Islet precursor cell (in vitro differentiated cells): ENCODE results near the gene ZMAT2.
"Not testable (repeated sequence)": the region's sequence is repeated elsewhere in the genome, so short reads cannot be mapped to it uniquely, and the experiment has no call there.

Source experiments
- DNase-seq: peaks from one replicate; pipeline ENCODE4 v3.0.0-alpha.2; 2018

The ZMAT2 gene

DNA sequence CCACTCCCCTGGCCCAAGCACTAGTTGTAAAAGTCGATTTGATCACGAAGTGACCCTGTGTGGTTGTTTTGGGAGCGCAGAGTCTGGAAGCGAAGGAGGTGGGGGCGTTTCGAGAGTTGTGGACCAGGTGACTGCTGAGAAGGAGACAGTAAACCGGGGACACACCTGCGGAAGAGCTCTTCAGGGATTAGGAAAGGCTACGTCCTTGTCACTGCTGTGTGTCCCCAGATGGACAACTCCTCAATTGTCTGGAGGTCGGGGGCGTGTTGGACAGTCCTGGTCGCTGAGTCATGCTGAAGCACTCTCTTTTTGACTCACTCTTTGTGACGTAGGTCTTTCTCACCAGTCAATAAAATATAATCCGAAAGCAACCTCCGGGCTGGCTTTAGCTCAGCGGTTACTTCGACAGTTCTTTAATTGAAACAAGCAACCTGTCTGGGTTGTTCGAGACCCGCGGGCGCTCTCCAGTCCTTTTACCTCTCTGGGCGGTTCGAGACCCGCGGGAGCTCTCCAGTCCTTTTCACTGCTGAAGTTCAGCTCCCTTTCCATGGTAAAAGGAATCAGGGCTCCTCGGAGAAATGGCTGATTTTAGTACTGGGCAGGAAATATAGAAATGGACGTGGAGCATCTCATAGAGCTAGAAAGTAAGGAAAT lies 10.8 kb downstream of the ZMAT2 start:
- DNase-seq: peak; percentile 99

DNA sequence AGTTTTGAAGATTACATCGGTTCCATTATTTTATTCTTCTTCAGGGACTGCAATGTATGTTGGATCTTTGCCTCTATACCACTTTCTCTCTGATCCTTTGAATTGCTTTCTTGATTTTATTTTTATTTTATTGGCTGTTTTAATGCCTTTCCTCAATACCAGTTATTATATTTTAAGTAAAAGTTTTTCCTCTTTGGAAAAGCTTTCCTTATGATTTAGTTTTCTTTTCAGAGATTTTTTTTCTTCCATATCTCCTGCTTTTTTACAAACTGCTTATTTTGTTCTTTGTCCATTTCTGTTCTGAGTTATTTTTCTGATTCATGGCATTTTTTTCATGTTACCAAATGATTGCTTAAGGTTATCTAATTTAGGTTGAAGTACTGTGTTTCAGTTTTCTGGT lies 11.5 kb downstream of the ZMAT2 start:
- DNase-seq: no peak

DNA sequence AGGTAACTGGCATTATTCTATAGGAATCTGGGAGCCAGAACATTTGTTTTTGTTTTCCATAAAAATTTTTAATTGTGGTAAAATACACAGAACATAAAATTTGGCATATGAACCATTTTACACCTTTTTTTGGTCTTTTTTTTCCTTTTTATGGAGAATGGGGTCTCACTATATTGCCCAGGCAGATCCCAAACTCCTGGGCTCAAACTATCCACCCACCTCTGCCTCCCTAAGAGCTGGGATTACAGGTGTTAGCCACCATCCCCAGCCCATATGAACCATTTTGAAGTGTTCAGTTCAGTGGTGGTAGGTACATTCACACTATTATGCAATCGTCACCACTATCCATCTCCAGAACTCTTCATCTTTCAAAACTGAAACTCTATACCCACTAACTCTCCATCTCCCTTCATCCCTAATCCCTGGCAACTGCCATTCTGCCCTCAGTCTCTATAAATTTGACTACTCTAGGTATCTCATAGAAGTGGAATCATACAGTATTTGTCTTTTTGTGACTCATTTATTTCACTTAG lies 13.4 kb downstream of the ZMAT2 start:
- DNase-seq: no peak

- not testable (repeated sequence) for DNase-seq
Observed at GRCh38 chr5:140716238-140716637, 16.0 kb downstream of the ZMAT2 start.

DNA sequence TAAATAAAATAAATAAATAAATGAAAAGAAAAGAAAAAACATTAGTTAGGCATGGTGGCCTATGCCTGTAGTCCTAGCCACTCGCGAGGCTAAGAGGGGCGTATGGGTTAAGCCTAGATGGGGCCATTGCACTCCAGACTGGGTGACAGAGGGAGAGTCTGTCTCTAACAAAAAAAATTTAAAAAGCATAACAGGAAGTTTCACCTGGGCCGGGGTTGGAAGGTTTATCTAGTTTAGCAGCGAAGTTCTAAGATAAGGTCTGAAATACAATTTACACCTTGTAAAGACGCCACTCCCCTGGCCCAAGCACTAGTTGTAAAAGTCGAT lies 18.0 kb downstream of the ZMAT2 start:
- DNase-seq: no peak

GRCh38 chr5:140720738-140721137 lies 20.5 kb downstream of the ZMAT2 start:
- not testable (repeated sequence) for DNase-seq

DNA sequence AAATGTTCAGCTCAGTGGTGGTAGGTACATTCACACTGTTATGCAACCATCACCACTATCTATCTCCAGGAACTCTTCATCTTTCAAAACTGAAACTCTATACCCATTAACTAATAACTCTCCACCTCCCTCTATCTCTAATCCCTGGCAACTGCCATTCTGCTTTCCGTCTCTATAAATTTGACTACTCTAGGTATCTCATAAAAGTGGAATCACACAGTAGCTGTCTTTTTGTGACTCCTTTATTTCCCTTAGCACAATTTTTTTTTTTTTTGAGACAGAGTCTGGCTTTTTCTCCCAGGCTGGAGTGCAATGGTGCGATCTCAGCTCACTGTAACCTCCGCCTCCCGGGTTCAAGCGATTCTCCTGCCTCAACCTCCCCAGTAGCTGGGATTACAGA lies 21.1 kb downstream of the ZMAT2 start:
- not testable (repeated sequence) for DNase-seq

DNA sequence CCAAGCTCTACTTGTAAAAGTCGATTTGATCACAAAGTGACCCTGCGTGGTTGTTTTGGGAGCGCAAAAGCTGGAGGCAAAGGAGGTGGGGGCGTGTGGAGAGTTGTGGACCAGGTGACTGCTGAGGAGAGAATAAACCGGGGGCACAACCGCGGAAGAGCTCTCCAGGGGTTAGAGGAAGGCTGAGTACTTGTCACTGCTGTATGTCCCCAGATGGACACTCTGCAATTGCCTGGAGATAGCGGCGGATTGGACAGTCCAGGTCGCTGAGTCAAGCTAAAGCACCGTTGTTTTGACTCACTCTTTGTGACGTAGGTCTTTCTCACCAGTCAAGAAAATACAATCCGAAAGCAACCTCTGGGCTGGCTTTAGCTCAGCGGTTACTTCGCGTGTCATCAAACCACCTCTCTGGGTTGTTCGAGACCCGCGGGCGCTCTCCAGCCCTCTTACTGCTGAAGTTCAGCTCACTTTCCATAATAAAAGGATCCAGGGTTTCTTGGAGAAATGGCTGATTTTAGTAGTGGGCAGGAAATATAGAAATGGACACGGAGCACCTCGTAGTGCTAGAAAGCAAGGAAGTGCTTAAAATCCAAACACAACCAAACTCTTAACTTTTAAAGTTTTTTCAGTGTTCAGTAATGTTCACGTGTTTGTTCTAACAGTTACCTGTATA lies 25.7 kb downstream of the ZMAT2 start:
- peak; percentile 98 for DNase-seq

GRCh38 chr5:140733098-140733497 lies 32.9 kb downstream of the ZMAT2 start:
- DNase-seq: no peak

DNA sequence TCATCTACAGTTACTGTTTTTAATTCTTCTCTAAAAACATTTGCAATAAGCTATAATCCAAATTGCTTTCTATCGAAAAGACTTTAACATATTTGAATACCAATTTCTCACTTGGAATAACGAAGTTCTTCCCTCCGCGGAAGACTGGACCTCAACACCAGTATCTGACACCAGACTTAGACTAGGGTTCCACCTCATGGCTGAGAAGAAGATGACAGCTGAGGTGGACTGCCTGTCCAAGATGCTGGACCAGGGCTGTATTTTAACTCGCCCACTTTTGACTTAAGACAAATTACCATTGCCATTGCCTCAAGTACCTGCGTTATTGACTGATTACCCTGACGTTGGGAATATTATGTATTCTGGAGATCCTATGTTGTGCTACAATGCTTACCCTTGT lies 34.1 kb downstream of the ZMAT2 start:
- DNase-seq: no peak

- DNase-seq: no peak
Observed at GRCh38 chr5:140737486-140737885, 37.2 kb downstream of the ZMAT2 start.

- DNase-seq: no peak
Observed at GRCh38 chr5:140741967-140742366, 41.7 kb downstream of the ZMAT2 start.

GRCh38 chr5:140753561-140753960 lies 53.3 kb downstream of the ZMAT2 start:
- no peak for DNase-seq
